Stimulated activated CD4-positive, alpha-beta T cell treated with anti-CD3 and anti-CD28 coated beads, Interleukin-1b, Interleukin-23, amount 100 ng/mL, for 48 hours (primary cell): ENCODE results near the gene PLEKHG4.

Source experiments
- DNase-seq: peaks from one replicate; pipeline ENCODE4 v3.0.0-alpha.2; 2020

The PLEKHG4 gene

DNA sequence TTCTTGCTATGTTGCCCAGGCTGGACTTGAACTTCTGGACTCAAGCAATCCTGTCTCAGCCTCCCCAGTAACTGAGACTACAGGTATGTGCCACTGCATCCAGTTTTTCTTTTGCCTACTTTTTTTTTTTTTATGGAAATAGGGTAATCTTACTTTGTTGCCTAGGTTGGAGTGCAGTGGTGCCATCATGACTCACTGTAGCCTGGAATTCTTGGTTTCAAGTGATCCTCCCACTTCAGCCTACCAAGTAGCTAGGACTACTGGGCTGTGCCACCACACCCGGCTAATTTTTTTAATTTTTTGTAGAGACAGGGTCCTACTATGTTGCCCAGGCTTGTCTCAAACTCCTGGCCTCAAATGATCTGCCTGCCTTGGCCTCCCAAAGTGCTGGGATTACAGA is 57.3 kb downstream of the PLEKHG4 start:
- no peak for DNase-seq
